H1 (cell line): ENCODE measurements around the gene MAPKAPK2. TPM values are rescaled to one million over a fixed set of nuclear protein-coding genes. Genes with fewer than 3 reads are reported as not detected.

Experiments
- CTCF ChIA-PET: fragments of 300-600 bp; sonication (Branson Sonifier 250); formaldehyde crosslinking; loops from one replicate; lab custom pipeline; 2021; ENCODE audit not compliant: partially characterized antibody; lab: Charles Lee
- POLR2A ChIA-PET: fragments of 300-600 bp; sonication (Branson Sonifier 250); formaldehyde crosslinking; loops from one replicate; lab custom pipeline; 2021; ENCODE audit warnings: inconsistent platforms; ENCODE audit not compliant: partially characterized antibody; lab: Charles Lee
- DNase-seq, 2 experiments: peaks; one replicate each; pipeline versions ENCODE4 v3.0.0 to v3.0.0-alpha.2; 2010 to 2022; ENCODE audit warnings: low spot score in 2 of 2, low read depth in 1 of 2, mixed read lengths in 1 of 2
- FAIRE-seq: peaks from 2 replicates; lab custom pipeline; 2011; peaks lifted over from hg19 to GRCh38; lab: Jason Lieb, UNC
- H2AFZ ChIP-seq: 2 replicates; pipeline ENCODE4 v1.8.1; 2012; ENCODE audit warnings: low read length, inconsistent platforms
- H2AK5ac ChIP-seq: 2 replicates; pipeline ENCODE4 v1.6.1; 2013; ENCODE audit warnings: low read depth, low read length
- H2BK120ac ChIP-seq: replicated peaks from 2 replicates; pipeline ENCODE3; 2013; ENCODE audit warnings: low read depth, low read length, inconsistent platforms
- H2BK12ac ChIP-seq: 2 replicates; pipeline ENCODE4 v1.6.1; 2013; ENCODE audit warnings: low read depth, low read length
- H2BK15ac ChIP-seq: 2 replicates; pipeline ENCODE4 v1.6.1; 2013; ENCODE audit warnings: low read length
- H2BK20ac ChIP-seq: 2 replicates; pipeline ENCODE4 v1.6.1; 2013; ENCODE audit warnings: low read length
- H2BK5ac ChIP-seq: 2 replicates; pipeline ENCODE4 v1.6.1; 2013; ENCODE audit warnings: low read depth, low read length
- H3K14ac ChIP-seq: 2 replicates; pipeline ENCODE4 v1.6.1; 2013; ENCODE audit warnings: inconsistent platforms; ENCODE audit not compliant: insufficient read length
- H3K18ac ChIP-seq: 2 replicates; pipeline ENCODE4 v1.6.1; 2013; ENCODE audit warnings: low read length; ENCODE audit errors: extremely low read depth
- H3K23ac ChIP-seq: 2 replicates; pipeline ENCODE4 v1.6.1; 2013; ENCODE audit warnings: inconsistent platforms; ENCODE audit not compliant: insufficient read length
- H3K23me2 ChIP-seq: 2 replicates; pipeline ENCODE4 v1.6.1; 2013; ENCODE audit warnings: low read depth, low read length
- H3K27ac ChIP-seq: 2 replicates; pipeline ENCODE4 v1.6.1; 2011; ENCODE audit warnings: low read depth, low read length, inconsistent platforms
- H3K27me3 ChIP-seq, 4 experiments: replicated peaks in 1 of 4; 1 replicate in 1 of 4; 2 replicates in 3 of 4; pipeline versions ENCODE4 v1.6.1 to v1.8.1; 2011 to 2013; ENCODE audit warnings: low read length in 3 of 4, mild to moderate bottlenecking in 3 of 4, inconsistent platforms in 2 of 4, mixed read lengths in 2 of 4, moderate library complexity in 1 of 4; ENCODE audit not compliant: control insufficient read depth in 3 of 4, insufficient read depth in 3 of 4; ENCODE audit errors: extremely low read depth in 1 of 4
- H3K36me3 ChIP-seq, 4 experiments: 2 replicates each; pipeline versions ENCODE4 v1.6.1 to v1.8.1; 2011 to 2013; ENCODE audit warnings: mild to moderate bottlenecking in 4 of 4, low read length in 3 of 4, moderate library complexity in 2 of 4, control low read depth in 1 of 4, inconsistent platforms in 1 of 4; ENCODE audit not compliant: insufficient read depth in 4 of 4, control insufficient read depth in 2 of 4
- H3K4ac ChIP-seq: replicated peaks from 2 replicates; pipeline ENCODE3; 2013; ENCODE audit warnings: low read length, low read depth, mixed read lengths, inconsistent platforms; ENCODE audit not compliant: insufficient read length
- H3K4me1 ChIP-seq, 4 experiments: replicated peaks in 1 of 4; 1 replicate in 1 of 4; 2 replicates in 3 of 4; pipeline versions ENCODE4 v1.6.1 to v1.8.1; 2011 to 2013; ENCODE audit warnings: low read length in 3 of 4, inconsistent platforms in 2 of 4, mixed read lengths in 1 of 4; ENCODE audit not compliant: insufficient read depth in 4 of 4, control insufficient read depth in 3 of 4
- H3K4me2 ChIP-seq, 2 experiments: 2 replicates each; pipeline versions ENCODE4 v1.6.1 to v1.8.1; 2011 to 2013; ENCODE audit warnings: low read depth in 2 of 2, low read length in 2 of 2, control low read depth in 1 of 2, inconsistent platforms in 1 of 2, mild to moderate bottlenecking in 1 of 2; ENCODE audit not compliant: insufficient read depth in 1 of 2
- H3K4me3 ChIP-seq, 4 experiments: fragments of 200-600, 300-600 bp in 1 of 4; sonication (generic), shearing (Covaris generic), sonication (Bioruptor Twin) in 1 of 4; 2 replicates each; pipeline versions ENCODE4 v1.5.1 to v1.8.1; 2011 to 2016; ENCODE audit warnings: low read length in 4 of 4, low read depth in 3 of 4, control low read depth in 2 of 4, inconsistent platforms in 2 of 4, mild to moderate bottlenecking in 2 of 4, mixed read lengths in 1 of 4, moderate library complexity in 1 of 4; ENCODE audit not compliant: insufficient read depth in 2 of 4; ENCODE audit errors: extremely low read depth in 1 of 4
- H3K56ac ChIP-seq: replicated peaks from 2 replicates; pipeline ENCODE3; 2013; ENCODE audit warnings: low read depth, mild to moderate bottlenecking, mixed read lengths, low read length, inconsistent platforms; ENCODE audit not compliant: insufficient read length
- H3K79me1 ChIP-seq: 2 replicates; pipeline ENCODE4 v1.6.1; 2013; ENCODE audit warnings: low read depth, low read length, control low read depth
- H3K79me2 ChIP-seq, 2 experiments: 2 replicates each; pipeline versions ENCODE4 v1.6.1 to v1.8.1; 2012 to 2013; ENCODE audit warnings: low read length in 2 of 2, mild to moderate bottlenecking in 2 of 2, inconsistent platforms in 1 of 2; ENCODE audit not compliant: insufficient read depth in 2 of 2, control insufficient read depth in 1 of 2
- H3K9ac ChIP-seq, 4 experiments: replicated peaks in 1 of 4; 1 replicate in 1 of 4; 2 replicates in 3 of 4; pipeline versions ENCODE4 v1.6.1 to v1.8.1; 2011 to 2013; ENCODE audit warnings: low read depth in 3 of 4, low read length in 3 of 4, control low read depth in 2 of 4, mild to moderate bottlenecking in 2 of 4, moderate library complexity in 2 of 4, inconsistent platforms in 1 of 4; ENCODE audit errors: extremely low read depth in 1 of 4
- H3K9me3 ChIP-seq, 2 experiments: 2 replicates each; pipeline versions ENCODE4 v1.6.1 to v1.8.1; 2012 to 2013; ENCODE audit warnings: mild to moderate bottlenecking in 2 of 2, moderate library complexity in 2 of 2, control low read depth in 1 of 2, inconsistent platforms in 1 of 2, low read depth in 1 of 2, low read length in 1 of 2, mixed read lengths in 1 of 2; ENCODE audit not compliant: insufficient read depth in 2 of 2
- H4K20me1 ChIP-seq, 2 experiments: replicated peaks in 1 of 2; 2 replicates each; pipeline versions ENCODE3 to v1.8.1; 2011 to 2013; ENCODE audit warnings: inconsistent platforms in 2 of 2, low read length in 2 of 2, mild to moderate bottlenecking in 1 of 2; ENCODE audit not compliant: insufficient read depth in 2 of 2, control insufficient read depth in 1 of 2
- H4K5ac ChIP-seq: 2 replicates; pipeline ENCODE4 v1.6.1; 2013; ENCODE audit warnings: low read length, low read depth, mixed read lengths, inconsistent platforms; ENCODE audit not compliant: insufficient read length
- H4K8ac ChIP-seq: 2 replicates; pipeline ENCODE4 v1.8.0; 2013; ENCODE audit warnings: mild to moderate bottlenecking, moderate library complexity, low read length, inconsistent platforms; ENCODE audit not compliant: insufficient read depth; ENCODE audit errors: extremely low read depth
- H4K91ac ChIP-seq: replicated peaks from 2 replicates; pipeline ENCODE3; 2013; ENCODE audit warnings: low read length, mixed read lengths, inconsistent platforms; ENCODE audit not compliant: insufficient read length
- POLR2AphosphoS5 ChIP-seq: IDR thresholded peaks from 2 replicates; pipeline ENCODE4 v1.6.1; 2011; ENCODE audit warnings: low read depth, low read length
- WGBS, 2 experiments: shearing (Covaris generic) in 1 of 2; methylation state at CpG; one replicate each; pipeline versions ENCODE4 v1.1.6 to v1.1.7; 2013 to 2015; ENCODE audit warnings: low lambda C conversion rate in 2 of 2, mixed read lengths in 2 of 2, inconsistent platforms in 1 of 2, low coverage in 1 of 2, missing lambda C conversion rate in 1 of 2; ENCODE audit not compliant: insufficient replicate concordance in 2 of 2, insufficient coverage in 1 of 2, insufficient read length in 1 of 2; ENCODE audit errors: extremely low coverage in 1 of 2, missing lambda C conversion rate in 1 of 2; 5-methylcytosine and 5-hydroxymethylcytosine counted together
- polyA plus RNA-seq, 7 experiments: library from polyadenylated mRNA; depleted of rRNA in 3 of 7; stranded (reverse) in 5 of 7; unstranded in 2 of 7; fragments of >200 nt in 5 of 7; fragments of 200-250 nt in 2 of 7; gene quantifications; 1 replicate in 5 of 7; 2 replicates in 1 of 7; 4 replicates in 1 of 7; pipeline versions ENCODE4 v1.2.1 to v1.2.3, GENCODE V29; 2011 to 2013; ENCODE audit warnings: missing spikeins in 2 of 7, mixed read lengths in 2 of 7
- total RNA-seq: library from RNA; stranded (reverse); fragmentation: NEBNext Ultra II Directional; extraction: Animal tissue kit (Norgen Biotek cat#: 25700); gene quantifications from 2 replicates; pipeline ENCODE4 v1.2.1, GENCODE V29; 2021

The MAPKAPK2 gene
- total and polyA plus RNA-seq, 2 of the 8 experiments (the other 6 are each of a cell fraction or from before 2014, with no cell fraction given) = 27.5 to 44.9 TPM

- Histone ChIP-seq H2BK12ac (no peak overlapping the region), H3K4ac (no peak overlapping the region), H4K5ac (no peak overlapping the region), H3K14ac (no peak overlapping the region), H3K9ac (no peak overlapping the region), H3K23me2 (no peaks in the 10 kb centered on the region; the same call in 1 of the 2 replicates), H4K91ac (no peak overlapping the region), H3K27ac (no peak overlapping the region), H3K23ac (no peak overlapping the region), H3K79me2 (no peaks in the 10 kb centered on the region), H2BK20ac (no peak overlapping the region), H2BK120ac (no peak overlapping the region), H3K27me3 (no peaks in the 10 kb centered on the region; a peak in 1 of 7 replicates), H3K18ac (no peak overlapping the region), H4K20me1 (no peaks in the 10 kb centered on the region), H2AK5ac (no peak overlapping the region), H2BK5ac (no peak overlapping the region), H2AFZ (no peak overlapping the region), H3K4me3 (no peak overlapping the region), H2BK15ac (no peak overlapping the region), H3K9me3 (no peaks in the 10 kb centered on the region), H3K4me2 (no peak overlapping the region), H3K36me3 (no peaks in the 10 kb centered on the region), H3K4me1 (no peaks in the 10 kb centered on the region), H3K79me1 (no peaks in the 10 kb centered on the region), H4K8ac (no peak overlapping the region), H3K56ac (no peak overlapping the region)
- TF ChIP-seq POLR2AphosphoS5 = no peak
- DNase-seq (no peak), FAIRE-seq (no peak)
- ChIA-PET POLR2A (interaction anchor here (0.7 kb wide), 1 partner anchor 267 kb away, joined by 3 read pairs; no protein-coding TSS in a partner anchor), CTCF (interaction anchor here (0.5 to 3.6 kb wide), 14 partner anchors 8 to 1241 kb away, joined by 3 to 24 read pairs (median 4); no protein-coding TSS in a partner anchor)
- WGBS, 2 experiments = 72% methylated on average over 4 of the region's 4 CpGs; no CpG with 5 or more reads in 1 of the 2 experiments
Measured at GRCh38 chr1:206744683-206745082, 60.0 kb downstream of the MAPKAPK2 start.
